IgD-negative memory B cell (primary cell): ENCODE results near the gene MAN2C1. TPM values are rescaled to one million over a fixed set of nuclear protein-coding genes. Genes with fewer than 3 reads are reported as not detected.
A peak's percentile ranks its signal among the peaks of the same experiment; 100 is the strongest.
"Not testable (repeated sequence)": the region's sequence is repeated elsewhere in the genome, so short reads cannot be mapped to it uniquely, and the experiment has no call there.

Source experiments
- H3K27ac Mint-ChIP-seq, 3 donors: one replicate each; pipeline ENCODE4 v1.8.0; 2020 to 2022; ENCODE audit warnings: mild to moderate bottlenecking in 3 of 3, mixed read lengths in 3 of 3, moderate library complexity in 1 of 3
- H3K27me3 Mint-ChIP-seq: one replicate; pipeline ENCODE4 v1.8.0; 2021; ENCODE audit warnings: mixed read lengths
- H3K36me3 Mint-ChIP-seq: one replicate; pipeline ENCODE4 v1.8.0; 2020; ENCODE audit warnings: mild to moderate bottlenecking, mixed read lengths
- H3K4me1 Mint-ChIP-seq, 3 donors: one replicate each; pipeline ENCODE4 v1.8.0; 2020 to 2022; ENCODE audit warnings: mixed read lengths in 3 of 3, mild to moderate bottlenecking in 1 of 3
- H3K4me3 Mint-ChIP-seq, 4 donors: one replicate each; pipeline ENCODE4 v1.8.0; 2020 to 2022; ENCODE audit warnings: mild to moderate bottlenecking in 4 of 4, mixed read lengths in 4 of 4, moderate library complexity in 3 of 4
- H3K9me3 Mint-ChIP-seq, 3 donors: one replicate each; pipeline ENCODE4 v1.8.0; 2020 to 2021; ENCODE audit warnings: mixed read lengths in 3 of 3, mild to moderate bottlenecking in 1 of 3
- polyA plus RNA-seq: library from polyadenylated mRNA; unstranded; fragments of 300-500 nt; fragmentation: Illumina TruSeq; gene quantifications from one replicate; pipeline ENCODE4 v1.2.3, GENCODE V29; 2021

Gene MAN2C1
- 13.2 TPM for polyA plus RNA-seq

DNA sequence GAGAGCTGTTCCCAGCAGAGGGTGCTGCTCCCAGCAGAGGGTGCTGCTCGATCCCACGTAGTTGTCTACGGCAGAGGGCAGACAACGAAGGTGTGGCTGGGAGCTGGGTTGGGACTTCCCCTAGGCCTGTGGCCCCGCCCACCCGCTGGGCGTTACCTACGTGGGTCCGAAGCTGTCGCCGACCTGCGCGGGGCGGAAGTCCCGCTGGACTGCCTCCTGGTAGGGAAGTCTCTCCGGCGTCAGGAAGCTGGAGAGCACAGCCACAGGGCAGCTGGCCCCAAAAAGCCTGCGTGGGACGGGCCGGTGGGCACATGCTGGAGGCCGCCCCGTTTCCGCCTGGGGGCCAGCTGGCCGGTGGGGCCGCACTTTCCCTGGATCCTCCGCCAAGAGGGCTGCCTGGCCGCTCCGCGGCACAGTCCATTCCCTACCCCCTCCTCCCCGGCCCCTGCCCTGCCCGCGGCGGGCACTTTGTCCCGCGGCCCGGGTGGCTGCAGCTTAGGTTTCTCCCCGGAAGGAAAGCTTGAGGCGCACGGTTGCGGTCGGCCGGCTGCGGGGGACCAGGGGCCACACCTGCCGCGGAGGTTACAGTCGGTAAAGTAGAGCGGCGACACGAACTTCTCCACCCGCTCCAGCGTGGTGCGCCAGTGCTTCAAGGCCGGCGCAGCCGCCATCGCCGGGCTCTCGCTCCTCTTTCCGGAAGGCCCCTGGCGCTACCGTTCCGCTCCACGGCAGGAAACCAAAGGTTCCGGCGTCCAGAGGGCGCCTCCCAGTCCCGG, at the start of gene MAN2C1:
Gene MAN2C1 (minus strand): TSS at position 695 of the 776 bp plus-strand sequence. CDS start 24 bp downstream, at position 671.
- Mint-ChIP-seq H3K4me1 (peaks cover 8 to 19% (median 10%) of the 10 kb centered on the region in 3 donors), H3K36me3 (peaks cover 4% of the 10 kb centered on the region), H3K4me3 (peak within 1 kb of the TSS; percentile 90 to 97 (median 95)), H3K27ac (peak within 1 kb of the TSS; percentile 97 to 100 (median 99)), H3K27me3 (no peaks in the 10 kb centered on the region), H3K9me3 (no peaks in the 10 kb centered on the region)

DNA sequence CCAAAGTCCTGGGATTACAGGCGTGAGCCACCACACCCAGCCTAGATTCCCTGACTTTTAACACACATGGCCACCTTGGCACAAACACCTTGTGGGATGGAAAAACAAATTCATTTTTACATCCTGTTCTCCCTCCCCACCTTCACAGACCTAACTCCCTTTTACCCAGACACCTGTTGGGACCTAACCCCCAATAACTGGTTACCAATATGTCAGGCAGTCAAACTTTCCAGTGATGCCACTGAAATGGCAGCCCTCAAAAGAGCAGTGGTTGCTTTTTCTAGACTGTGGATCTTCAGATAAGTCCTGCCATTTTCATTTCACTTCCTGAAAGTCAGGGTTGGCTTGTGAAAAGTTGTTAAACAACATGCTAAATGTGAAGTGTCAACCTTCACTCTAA, 48.2 kb upstream of the MAN2C1 start:
- H3K9me3 Mint-ChIP-seq: no peaks in the 10 kb centered on the region
- H3K4me3 Mint-ChIP-seq: no peak overlapping the region
- peaks cover 4% of the 10 kb centered on the region for H3K36me3 Mint-ChIP-seq
- H3K27ac Mint-ChIP-seq: no peak overlapping the region
- no peaks in the 10 kb centered on the region for H3K27me3 Mint-ChIP-seq
- peaks cover 0 to 6% (median 4%) of the 10 kb centered on the region in 3 donors for H3K4me1 Mint-ChIP-seq

- H3K27ac Mint-ChIP-seq: peak overlapping the region in 1 of 3 donors; percentile 87
- peaks cover 0 to 5% (median 4%) of the 10 kb centered on the region in 3 donors for H3K4me1 Mint-ChIP-seq
- H3K9me3 Mint-ChIP-seq: no peaks in the 10 kb centered on the region
- H3K4me3 Mint-ChIP-seq: no peak overlapping the region
- H3K36me3 Mint-ChIP-seq: peaks cover 7% of the 10 kb centered on the region
- no peaks in the 10 kb centered on the region for H3K27me3 Mint-ChIP-seq
Measured at GRCh38 chr15:75410196-75410595, 41.8 kb upstream of the MAN2C1 start.

DNA sequence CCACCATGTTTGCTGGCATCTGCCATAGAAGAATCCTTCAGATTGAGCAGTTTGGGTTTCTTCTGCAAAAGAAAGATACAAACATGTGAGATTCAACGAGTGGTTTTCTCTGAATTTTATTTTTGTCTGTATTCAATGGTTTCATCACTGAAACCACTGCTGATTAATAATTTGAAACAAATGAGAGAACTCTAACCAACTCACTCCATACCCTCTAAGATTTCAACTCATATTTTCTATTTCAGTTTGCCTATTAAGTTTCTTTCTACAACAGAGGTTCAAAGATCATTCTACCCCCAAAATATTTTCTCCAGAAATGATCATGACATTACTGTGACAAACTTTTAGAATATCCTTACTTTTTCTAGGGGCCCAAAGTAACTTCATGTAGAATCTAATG, 38.7 kb upstream of the MAN2C1 start:
- H3K4me1 Mint-ChIP-seq: peaks cover 0 to 4% (median 3%) of the 10 kb centered on the region in 3 donors
- H3K4me3 Mint-ChIP-seq: no peak overlapping the region
- H3K36me3 Mint-ChIP-seq: peaks cover 9% of the 10 kb centered on the region
- H3K27ac Mint-ChIP-seq: no peak overlapping the region
- H3K27me3 Mint-ChIP-seq: no peaks in the 10 kb centered on the region
- no peaks in the 10 kb centered on the region for H3K9me3 Mint-ChIP-seq

DNA sequence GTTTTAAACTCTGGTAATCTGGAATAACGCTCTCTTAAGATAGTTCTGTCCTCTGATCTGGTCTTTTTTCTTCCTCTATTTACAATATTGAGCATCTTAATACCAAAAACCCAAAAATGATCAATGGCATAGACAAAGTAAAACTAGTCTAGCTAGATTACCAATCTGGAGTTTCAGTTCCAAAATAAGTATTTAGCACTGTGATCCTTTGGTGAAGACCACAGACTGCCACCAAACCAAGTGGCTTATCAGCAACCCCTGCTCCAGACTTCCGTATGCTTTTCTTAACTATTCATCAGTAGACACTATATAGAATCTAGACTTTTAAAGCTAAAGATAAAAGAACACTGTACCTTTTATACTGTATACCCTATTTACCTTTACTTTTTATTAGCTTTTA, 35.5 kb upstream of the MAN2C1 start:
- H3K27ac Mint-ChIP-seq: no peak overlapping the region
- H3K36me3 Mint-ChIP-seq: peaks cover 10% of the 10 kb centered on the region

DNA sequence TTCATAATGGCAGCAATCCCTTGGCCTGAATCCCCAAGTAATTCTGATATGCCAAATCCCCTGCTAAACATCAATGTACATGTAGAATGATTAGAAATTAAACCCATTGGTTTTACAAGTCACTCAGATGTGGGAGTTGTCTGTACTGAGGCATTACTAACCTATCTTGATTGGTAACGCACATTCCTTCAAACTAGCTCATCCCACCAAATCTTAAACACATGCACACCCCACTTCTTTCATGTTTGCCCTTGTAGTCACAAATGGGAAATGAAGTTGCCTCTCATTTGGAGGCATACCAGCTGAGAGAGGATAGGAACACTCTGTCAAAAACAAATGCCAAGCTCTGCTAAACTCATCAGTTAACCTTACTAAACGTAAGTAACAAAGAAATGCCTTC, 29.1 kb upstream of the MAN2C1 start:
- Mint-ChIP-seq H3K4me1 (peaks cover 0 to 4% (median 3%) of the 10 kb centered on the region in 3 donors), H3K4me3 (no peak overlapping the region), H3K27me3 (no peaks in the 10 kb centered on the region), H3K9me3 (no peaks in the 10 kb centered on the region), H3K36me3 (peaks cover 7% of the 10 kb centered on the region), H3K27ac (no peak overlapping the region)

More for the DNA sequence above, 35.5 kb upstream of the MAN2C1 start:
- H3K9me3 Mint-ChIP-seq: no peaks in the 10 kb centered on the region
- peaks cover 0 to 3% (median 1%) of the 10 kb centered on the region in 3 donors for H3K4me1 Mint-ChIP-seq
- H3K27me3 Mint-ChIP-seq: no peaks in the 10 kb centered on the region
- no peak overlapping the region for H3K4me3 Mint-ChIP-seq

DNA sequence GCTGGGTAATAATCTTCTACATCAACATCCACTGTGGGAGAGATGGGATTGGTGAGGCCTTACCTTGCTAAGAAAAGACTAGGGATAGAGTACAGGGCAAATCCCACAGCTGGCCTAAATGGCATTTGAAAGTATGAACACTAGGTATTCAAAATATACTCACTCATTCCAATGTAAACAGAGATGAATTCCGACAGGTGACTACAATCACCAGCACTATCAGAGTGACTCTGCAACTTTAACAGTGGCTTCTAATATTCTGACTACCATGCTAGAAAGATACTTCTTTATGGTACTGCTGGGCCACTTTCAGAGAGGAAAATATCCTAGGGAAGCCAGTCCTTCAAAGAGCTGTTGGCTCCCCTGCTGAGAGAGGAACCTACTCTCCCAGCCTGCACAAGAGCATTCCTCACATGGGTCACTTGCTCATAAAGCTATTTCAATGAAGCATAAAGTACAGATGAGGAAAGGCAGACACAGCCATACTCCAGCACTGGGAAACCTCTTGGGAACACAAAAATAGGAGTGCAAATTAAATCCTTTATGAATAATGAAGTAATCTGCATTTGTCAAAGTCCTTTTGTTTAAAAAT, 21.5 kb upstream of the MAN2C1 start:
- no peak overlapping the region for H3K27ac Mint-ChIP-seq
- no peaks in the 10 kb centered on the region for H3K27me3 Mint-ChIP-seq
- no peak overlapping the region for H3K4me3 Mint-ChIP-seq
- no peaks in the 10 kb centered on the region for H3K9me3 Mint-ChIP-seq
- peaks cover 14 to 19% (median 16%) of the 10 kb centered on the region in 3 donors for H3K4me1 Mint-ChIP-seq
- peaks cover 9% of the 10 kb centered on the region for H3K36me3 Mint-ChIP-seq

- peaks cover 25 to 32% (median 31%) of the 10 kb centered on the region in 3 donors for H3K4me1 Mint-ChIP-seq
- H3K27ac Mint-ChIP-seq, H3K9me3 Mint-ChIP-seq, H3K4me3 Mint-ChIP-seq, H3K27me3 Mint-ChIP-seq: not testable (repeated sequence)
- peaks cover 11% of the 10 kb centered on the region for H3K36me3 Mint-ChIP-seq
Measured at GRCh38 chr15:75383986-75384385, 15.6 kb upstream of the MAN2C1 start.

DNA sequence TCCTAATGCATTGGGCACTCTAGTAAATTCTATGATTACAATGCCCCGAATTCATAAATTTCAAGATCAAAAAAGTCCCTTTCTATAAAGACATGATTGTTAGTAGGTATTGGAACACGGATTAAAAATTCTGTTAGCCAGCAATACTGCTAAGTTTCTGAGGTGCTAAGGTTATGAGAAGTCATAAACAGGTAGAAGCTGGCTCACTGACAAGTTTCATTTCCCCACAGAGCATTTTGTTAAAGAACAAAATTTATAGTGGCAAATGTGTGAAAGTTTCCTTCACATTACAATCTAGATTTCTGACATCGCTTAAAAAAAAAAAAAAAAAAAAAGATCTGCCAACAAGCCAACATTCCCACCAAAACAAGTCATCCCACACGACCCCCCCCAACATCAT, 12.4 kb upstream of the MAN2C1 start:
- H3K4me3 Mint-ChIP-seq: peak overlapping the region; percentile 12 to 89 (median 38)
- H3K9me3 Mint-ChIP-seq: no peaks in the 10 kb centered on the region
- peaks cover 18 to 22% (median 19%) of the 10 kb centered on the region in 3 donors for H3K4me1 Mint-ChIP-seq
- H3K27me3 Mint-ChIP-seq: no peaks in the 10 kb centered on the region
- H3K27ac Mint-ChIP-seq: peak overlapping the region; percentile 68 to 86 (median 76)
- H3K36me3 Mint-ChIP-seq: peaks cover 8% of the 10 kb centered on the region

- Mint-ChIP-seq H3K27me3 (no peaks in the 10 kb centered on the region), H3K36me3 (peaks cover 7% of the 10 kb centered on the region), H3K27ac (peak overlapping the region in 1 of 3 donors; percentile 43), H3K9me3 (no peaks in the 10 kb centered on the region), H3K4me1 (peaks cover 7 to 22% (median 17%) of the 10 kb centered on the region in 3 donors), H3K4me3 (no peak overlapping the region)
Measured at GRCh38 chr15:75371901-75372688, 3.7 kb upstream of the MAN2C1 start.

DNA sequence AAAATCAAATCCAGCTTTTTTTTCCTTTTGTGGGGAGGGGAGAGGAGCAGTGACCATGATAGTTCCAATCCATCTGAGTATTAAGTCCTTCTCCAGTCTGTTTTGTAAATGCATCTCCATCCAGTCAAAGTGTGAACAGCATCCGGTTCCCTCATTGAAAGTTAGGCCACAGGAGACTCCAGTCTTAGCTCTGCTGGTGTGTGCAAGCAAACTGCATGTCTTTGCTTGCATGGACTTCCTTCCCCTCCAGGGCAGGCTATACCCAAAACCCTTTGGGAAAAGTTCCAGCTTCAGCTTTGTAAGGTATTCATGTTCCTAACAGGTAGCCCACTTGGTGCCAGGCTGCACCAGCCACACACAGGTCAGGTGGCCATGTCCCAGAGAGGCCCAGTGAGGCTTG, 3.1 kb upstream of the MAN2C1 start:
- H3K4me3 Mint-ChIP-seq: no peak overlapping the region
- peaks cover 7 to 22% (median 17%) of the 10 kb centered on the region in 3 donors for H3K4me1 Mint-ChIP-seq
- peak overlapping the region in 1 of 3 donors; percentile 43 for H3K27ac Mint-ChIP-seq
- H3K9me3 Mint-ChIP-seq: no peaks in the 10 kb centered on the region
- H3K27me3 Mint-ChIP-seq: no peaks in the 10 kb centered on the region
- H3K36me3 Mint-ChIP-seq: peaks cover 7% of the 10 kb centered on the region

- Mint-ChIP-seq H3K36me3 (peaks cover 4% of the 10 kb centered on the region), H3K9me3 (no peaks in the 10 kb centered on the region), H3K4me3 (peak overlapping the region; percentile 60 to 96 (median 92)), H3K4me1 (peaks cover 6 to 21% (median 17%) of the 10 kb centered on the region in 3 donors), H3K27ac (peak overlapping the region; percentile 97 to 100 (median 99)), H3K27me3 (no peaks in the 10 kb centered on the region)
Measured at GRCh38 chr15:75369897-75370581, 1.6 kb upstream of the MAN2C1 start.

DNA sequence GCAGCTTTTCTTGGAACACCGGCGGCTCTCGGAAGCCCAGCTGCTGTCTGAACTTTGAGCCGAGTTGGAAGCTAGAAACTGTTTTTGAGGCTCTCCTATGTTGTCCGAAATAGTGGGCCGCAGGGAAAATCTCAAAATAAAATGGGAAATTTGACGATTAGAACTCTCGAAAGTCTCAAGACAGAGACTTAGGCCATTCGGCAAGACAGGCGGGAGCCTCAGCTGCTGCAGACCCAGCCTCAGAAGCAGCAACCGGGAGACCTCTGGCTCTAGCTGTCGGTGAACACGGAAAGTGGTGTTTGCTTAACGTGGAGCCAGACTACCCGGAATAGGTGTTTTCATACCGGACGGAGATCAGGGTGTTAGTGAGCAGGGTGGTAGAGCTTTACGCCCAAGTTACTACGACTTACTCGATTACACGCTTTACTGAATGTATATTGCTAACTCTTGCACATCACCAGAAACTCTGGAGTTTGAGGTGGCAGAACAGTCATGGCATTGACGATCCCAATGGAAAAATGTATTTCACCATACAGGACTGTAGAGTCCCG, 357 bp upstream of the MAN2C1 start:
- Mint-ChIP-seq H3K36me3 (peaks cover 5% of the 10 kb centered on the region), H3K27me3 (no peaks in the 10 kb centered on the region), H3K9me3 (no peaks in the 10 kb centered on the region), H3K27ac (peak overlapping the region; percentile 97 to 100 (median 99)), H3K4me3 (peak overlapping the region; percentile 90 to 97 (median 95)), H3K4me1 (peaks cover 7 to 19% (median 10%) of the 10 kb centered on the region in 3 donors)

GRCh38 chr15:75367406-75367912, 948 bp downstream of the MAN2C1 start:
- Mint-ChIP-seq H3K4me1 (peaks cover 8 to 19% (median 10%) of the 10 kb centered on the region in 3 donors), H3K9me3 (no peaks in the 10 kb centered on the region), H3K27ac (peak overlapping the region; percentile 97 to 100 (median 99)), H3K27me3 (no peaks in the 10 kb centered on the region), H3K36me3 (peaks cover 4% of the 10 kb centered on the region), H3K4me3 (peak overlapping the region; percentile 90 to 97 (median 95))
